Mucosa of gallbladder (tissue), 1 donor: ENCODE results near the gene TMEM255A. TPM values are rescaled to one million over a fixed set of nuclear protein-coding genes. Genes with fewer than 3 reads are reported as not detected.
A peak's percentile ranks its signal among the peaks of the same experiment; 100 is the strongest.

ENCODE experiments used
- DNase-seq: peaks from one replicate; pipeline ENCODE4 v3.0.0-alpha.2; 2020; ENCODE audit warnings: low spot score
- total RNA-seq: library from RNA; stranded (reverse); gene quantifications from one replicate; pipeline ENCODE4 v1.2.1, GENCODE V29; 2021
- donor health status: DM: no; HTN: no; CAD: no.

TMEM255A gene
- total RNA-seq, 1 donor from 2014 or later = 0.98 TPM

DNA sequence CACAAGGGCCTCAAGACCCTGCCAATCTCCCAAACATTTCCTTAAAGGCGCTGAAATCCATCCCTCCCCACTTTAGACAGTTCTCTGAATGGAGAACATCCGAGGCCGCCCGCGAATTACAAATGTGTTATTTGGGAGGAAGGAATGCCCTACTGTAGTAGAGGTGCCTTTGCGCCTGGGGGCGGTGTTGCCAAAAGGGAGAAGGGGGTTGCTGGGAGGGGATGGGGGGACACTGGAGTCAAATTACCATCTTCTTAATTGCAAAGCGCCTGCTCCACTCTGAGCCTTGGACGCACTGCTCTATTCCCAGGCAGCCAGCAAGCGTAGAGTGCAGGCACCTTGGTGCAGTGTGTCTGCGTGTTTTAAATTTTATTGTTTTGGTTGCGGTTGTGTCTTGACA is 2.7 kb downstream of the TMEM255A start:
- DNase-seq = no peak

DNA sequence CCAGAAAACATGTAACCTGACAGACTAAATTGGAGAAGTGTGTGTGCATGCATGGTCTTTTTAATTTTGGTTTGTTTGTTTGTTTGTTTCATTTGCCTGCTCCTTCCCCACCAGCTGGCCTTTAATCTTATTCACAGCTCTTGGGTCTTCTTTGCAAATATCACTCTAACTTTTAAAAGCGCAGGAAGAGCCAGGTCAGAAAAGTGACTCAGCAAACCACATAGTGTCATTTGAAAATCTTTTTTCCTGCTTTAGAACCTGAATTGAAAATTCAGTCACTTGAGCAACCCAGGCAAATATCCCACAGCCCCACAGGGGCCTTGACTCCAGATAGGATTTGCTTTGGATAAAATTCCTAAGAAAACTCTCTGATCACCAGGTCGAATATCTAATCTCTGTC is 4.6 kb downstream of the TMEM255A start:
- no peak for DNase-seq

DNA sequence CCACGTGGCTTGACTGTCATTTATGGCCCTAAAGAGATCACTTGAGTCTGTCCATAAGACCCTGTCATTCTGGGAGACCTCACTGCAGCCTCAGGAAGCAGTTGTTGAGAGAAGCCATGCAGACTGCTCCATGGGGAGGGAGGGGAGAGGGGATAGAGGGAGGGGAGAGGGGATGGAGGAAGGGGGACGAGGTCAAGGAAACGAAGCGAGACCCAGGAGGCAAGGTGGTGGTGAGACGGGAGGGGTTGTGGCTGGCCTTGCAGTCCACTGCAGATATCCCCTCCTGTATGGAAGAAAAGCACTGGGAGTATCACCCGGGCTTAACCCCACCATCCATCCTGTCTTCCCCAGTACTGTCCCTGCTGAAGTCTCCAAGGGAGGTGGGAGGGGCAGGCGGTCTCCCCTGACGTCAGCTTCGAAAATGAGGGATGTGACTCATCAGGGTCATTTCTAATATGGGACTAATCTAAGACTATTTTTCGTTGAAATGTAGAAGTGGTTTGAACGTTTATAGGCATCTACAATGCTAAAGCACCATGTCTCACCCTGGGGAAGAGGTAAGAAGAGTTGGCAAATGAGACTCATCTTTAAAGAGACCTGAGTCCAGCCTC is 5.6 kb downstream of the TMEM255A start:
- DNase-seq = no peak

DNA sequence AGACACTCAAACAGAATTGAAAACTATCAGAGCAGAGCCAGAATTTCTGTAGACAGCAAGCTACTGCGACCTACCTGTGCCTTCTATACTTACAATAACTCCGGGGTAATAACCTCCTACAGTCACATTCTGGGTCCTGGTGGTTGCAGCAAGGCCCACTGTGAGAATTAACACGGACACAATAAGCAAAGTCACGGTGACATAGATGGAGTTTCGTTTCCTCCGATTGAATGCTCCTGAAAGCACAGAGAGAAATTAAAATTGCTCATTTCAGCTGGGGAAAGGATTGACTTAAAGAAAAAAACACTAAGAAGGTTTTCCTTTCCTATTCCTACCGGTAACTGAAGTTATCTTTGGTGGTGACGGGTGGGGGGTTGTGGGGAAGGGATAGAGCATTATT is 7.0 kb downstream of the TMEM255A start:
- no peak for DNase-seq

DNA sequence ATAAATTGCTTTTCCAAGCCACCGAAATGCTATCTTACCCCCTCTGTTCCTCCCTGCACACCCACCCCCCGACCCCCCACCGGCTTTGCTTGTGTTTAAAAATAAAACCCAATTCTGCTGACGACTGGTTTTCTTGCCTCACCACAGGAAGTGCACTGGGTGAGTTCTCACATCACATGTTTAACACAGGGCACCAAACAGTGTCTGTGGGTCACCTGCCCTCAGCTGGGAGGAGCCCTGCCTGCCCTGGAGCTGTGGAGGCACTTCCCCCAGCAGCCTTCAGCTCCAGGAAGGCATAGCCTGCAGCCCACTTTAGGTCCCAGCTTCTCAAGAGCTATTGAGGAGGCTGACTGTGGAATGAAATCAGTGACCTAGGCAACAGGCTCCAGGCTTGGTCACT is 8.8 kb downstream of the TMEM255A start:
- peak; percentile 34 for DNase-seq

DNA sequence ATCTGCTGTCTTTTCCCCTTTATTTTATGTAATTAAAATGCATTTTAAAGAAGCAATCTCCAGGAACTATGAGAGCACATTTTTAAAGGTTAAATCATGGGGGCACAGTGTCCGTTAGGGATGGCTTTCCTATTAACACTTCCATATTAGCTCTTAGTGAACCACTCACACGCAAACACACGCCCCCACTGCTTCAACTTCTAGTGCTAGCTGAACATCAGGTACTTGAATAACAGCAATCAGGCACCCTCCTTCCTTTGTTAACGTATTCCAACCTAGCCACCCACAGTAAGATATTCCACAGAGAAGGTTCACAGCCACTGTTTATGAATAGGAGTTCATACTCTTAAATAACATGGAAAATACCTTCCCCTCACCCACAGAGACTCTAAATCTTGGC is 9.3 kb downstream of the TMEM255A start:
- no peak for DNase-seq

DNA sequence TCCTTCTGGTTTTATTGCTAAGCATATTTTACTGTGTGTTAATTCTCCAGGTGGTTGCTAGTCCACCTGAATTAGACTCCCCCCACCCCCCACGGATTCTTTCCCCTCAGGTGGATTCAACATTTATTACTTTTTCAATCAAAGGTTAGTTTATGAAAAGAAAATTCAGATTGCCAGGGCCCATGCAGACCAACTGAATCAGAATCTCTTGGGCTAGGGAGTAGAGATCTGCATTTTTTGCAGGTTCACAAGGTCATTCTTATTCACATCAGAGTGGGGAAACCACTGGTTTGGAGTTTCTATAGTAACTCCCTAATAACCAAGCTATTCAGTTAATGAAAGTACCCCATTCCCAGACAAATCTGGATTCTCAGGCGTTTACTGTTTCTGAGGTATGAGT is 9.8 kb downstream of the TMEM255A start:
- DNase-seq = no peak

DNA sequence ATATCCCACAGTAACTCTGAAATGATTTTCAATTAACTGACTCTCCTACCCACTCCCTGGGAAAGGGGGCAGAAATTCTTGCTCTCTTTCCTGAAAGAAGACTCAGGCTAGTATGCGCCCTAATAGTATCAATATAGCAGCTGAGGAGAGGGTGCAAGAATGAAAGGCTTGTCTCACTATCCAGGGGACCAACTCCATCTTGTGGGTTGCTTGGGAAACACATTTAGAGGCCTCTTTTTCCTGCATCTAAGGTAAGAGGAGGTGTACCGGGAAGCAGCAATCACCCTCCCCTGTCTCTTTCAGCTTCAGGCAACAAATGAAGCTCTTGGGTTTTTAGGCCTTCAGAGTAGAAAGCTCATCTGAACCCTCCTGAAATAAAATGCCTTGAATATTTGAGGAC is 11.3 kb downstream of the TMEM255A start:
- no peak for DNase-seq

DNA sequence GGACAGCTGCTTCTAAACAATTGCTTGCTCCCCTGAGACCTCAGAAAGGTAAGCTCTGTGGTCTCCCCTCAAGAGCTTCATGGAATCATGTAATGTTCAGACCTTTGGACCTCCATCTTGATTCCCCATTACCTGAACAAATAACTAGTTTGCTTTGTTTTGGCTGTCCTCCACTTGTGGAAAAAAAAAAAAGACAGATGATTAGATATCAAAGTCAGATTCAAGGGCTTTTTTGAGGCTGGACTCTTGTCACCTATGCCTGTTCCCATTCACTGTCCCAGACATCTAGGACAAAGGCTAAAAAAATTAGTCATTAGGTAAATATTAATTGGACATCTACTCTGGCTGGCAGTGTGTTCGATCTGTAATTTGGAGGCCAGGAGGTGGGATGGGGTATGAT is 13.3 kb downstream of the TMEM255A start:
- DNase-seq = no peak

DNA sequence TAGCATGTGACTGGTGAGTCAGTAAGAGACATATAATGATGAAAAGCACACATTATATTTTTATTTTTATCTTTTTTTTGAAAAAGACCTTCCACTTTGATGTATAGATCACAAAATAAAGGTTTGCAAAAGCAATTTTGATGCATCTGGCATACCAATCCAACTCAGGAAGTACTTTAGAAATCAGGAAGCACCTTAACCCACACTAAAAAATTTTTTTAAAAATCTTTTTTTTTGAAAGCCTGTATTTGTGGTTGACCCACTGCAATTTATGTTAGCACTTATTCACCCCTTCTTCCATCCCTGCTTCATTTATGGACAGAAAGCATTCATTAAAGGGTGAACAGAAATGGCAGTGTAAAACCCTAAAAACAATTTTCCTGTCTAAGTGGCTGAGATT is 16.6 kb downstream of the TMEM255A start:
- no peak for DNase-seq

DNA sequence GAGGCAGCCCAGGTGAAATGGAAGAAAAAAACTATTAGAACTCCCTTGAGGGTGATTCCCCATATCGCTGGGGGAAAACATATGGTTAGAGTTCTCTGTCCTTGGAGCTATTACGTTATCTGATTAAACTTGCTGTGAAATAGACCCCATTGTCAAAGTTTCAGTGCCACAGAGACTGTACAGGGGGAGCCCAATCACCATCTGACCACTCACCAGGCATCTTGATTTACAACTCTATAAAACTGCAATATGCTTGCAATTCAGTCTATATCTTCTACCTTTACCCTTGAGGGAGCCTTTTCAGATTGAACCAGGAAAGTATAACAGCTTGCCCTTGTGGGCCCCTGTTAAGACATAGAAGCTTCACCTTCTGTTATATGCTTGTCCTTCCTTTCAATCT is 18.2 kb downstream of the TMEM255A start:
- DNase-seq = no peak

DNA sequence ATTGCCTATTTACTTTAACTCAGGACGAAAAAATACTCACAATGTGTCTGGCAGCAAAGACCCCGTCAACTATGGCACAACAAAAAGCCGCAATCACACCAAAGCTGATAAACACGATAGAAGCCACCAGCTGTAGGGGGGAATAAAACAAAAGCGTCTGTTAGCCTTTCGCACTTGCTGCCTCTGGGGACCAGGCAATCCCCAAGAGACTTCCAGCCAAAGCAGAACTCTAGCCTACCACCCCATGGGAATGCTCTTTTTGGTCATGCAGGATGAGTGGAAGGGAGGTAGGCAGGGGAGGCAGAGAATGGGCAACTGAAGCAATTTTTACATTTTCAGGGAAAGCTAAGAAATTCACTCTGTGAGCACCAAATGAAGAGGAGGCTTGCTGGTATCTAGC is 20.1 kb downstream of the TMEM255A start:
- no peak for DNase-seq

DNA sequence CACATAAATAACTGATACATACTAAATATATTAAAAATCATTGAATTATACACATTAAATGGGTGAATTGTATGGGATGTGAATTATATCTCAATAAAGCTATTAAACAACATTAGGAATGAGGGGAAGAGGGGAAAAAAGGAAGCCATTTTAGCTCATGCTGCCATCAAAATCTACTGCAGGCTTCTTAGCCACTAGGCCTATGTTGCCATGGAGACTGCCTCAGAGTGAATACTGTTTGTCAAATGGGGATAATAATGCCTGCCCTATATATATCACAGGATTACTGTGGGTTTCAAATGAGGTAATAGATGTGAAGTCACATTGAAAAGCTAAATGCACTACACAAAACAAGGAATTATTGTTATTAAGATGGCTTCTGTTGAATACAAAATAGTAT is 21.2 kb downstream of the TMEM255A start:
- no peak for DNase-seq

DNA sequence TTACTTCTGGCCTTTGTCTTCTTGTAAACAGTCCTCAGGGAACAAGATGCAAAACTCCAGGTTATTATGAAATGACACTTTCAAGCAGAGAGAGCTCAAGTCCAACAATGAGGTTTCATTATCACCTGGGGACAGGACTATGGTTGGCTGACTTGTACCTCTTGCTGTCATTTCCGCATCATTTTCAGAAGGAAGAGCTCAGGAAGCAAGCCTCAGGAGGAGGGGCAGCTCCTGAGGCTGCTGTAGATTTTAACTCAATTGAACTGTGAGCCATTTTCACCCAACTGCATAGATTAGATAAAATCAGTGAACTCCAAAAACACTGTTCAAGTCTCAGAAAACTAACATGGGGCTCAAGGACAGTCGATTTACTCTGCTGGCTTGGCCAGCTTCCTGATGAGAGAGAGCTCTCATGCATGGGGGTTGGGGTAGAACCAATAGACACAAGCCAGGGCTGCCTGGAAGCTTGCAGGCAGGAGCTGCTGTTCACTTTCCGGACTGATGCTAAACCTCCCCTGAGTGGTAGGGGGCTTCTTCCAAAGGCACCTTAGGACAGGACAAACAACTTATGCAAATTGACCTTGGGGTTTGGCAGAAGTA is 23.6 kb downstream of the TMEM255A start:
- no peak for DNase-seq

DNA sequence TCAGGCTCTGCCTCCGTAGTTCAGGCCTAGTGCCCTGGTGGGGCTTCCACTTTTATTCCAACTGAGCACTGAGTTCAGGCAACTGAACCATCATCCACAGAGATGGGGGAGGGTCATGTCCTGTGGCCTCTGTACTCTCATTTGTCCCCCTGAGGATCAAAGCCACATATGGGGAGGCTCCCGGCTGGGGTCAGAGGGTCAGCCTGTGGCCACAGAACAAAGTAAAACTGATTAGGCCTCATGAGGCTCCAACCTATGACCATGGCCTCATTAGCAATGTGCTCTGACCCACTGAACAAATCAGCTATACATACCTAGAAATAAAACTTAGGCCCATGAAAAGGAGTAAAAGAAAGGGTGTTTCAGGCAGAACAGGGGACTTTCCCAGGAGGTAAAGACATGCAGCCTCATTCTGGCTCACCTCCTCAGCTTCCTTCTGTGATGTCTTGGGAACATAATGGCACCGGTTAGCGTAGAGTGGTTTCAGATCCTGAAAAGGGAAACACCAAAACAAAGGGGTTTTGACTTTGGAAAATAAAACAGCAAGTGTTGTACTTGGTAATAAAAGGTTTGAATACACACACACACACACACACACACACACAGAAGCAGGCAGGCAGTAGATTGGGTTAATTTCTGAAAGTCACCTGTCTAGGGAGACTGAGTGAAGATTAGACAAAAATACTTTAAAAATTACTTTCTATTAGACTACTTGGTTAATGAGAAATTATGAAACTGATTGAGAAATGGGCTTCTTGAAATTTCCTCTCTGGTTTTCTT is 24.3 kb downstream of the TMEM255A start:
- DNase-seq = no peak

DNA sequence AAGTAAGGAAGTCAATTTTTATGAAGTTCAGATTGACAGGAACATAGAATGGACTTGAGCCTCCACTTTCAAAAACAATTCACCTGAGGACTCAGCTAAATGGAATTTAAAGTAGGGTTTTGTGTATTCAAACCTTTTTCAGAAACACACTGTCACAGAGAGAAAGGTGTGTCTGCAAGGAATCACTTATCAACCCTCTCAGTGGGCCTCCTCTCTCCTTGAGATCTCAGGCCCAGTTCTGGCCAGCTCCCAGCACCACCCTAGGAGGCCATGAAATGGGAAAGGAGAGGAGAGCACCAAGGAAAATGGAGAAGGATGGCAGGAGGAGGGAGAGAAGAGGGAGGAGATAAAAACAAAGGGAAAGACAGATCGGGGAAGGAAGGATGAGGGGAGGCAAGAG is 28.6 kb downstream of the TMEM255A start:
- DNase-seq = no peak

DNA sequence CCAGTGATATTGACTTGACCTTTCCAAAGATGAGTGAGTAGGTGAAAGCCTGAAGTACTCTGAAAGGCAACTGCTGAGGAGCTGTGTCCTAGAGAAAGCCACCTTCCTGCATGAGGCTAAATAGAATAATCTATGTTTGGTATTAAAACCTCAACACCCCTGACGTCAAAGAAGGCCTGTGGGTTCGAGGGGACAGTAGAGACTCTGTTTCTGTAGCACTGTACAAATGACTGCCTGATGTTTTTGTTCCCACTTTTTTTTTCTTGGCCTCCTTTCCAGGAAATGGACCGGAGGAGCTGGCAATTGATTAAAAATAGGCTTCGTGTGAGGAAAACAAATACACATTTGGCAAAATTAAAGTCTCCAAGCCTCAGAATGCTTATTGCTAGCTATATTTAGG is 29.5 kb downstream of the TMEM255A start:
- no peak for DNase-seq

DNA sequence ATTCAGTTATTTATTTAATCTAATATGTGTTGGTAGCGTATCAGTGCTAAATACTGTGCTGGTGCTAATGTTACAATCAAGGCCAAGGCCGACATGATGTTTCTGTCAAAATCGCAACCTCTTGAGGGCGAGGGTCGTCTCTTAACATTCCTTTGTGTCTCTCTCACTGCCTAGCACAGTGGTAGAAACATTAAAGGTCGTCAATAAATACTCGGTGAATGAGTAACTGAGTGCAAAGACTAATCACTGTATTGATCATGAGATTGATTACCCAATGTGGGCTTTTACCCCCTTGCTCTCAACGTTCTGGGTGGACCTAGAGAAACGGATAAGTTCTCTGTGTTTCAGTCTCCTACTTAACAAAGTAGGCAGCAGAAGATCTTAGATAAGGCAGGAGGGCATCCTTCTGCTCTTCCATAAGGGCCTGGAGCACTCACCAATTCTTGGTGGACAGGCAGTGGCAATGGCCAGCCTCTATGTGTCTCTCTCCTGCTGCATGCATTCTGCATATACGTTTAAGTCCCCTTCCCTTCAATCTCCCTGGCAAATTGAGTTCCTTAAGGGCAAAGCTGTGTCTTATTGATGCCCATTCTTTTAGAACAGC is 30.1 kb downstream of the TMEM255A start:
- no peak for DNase-seq

DNA sequence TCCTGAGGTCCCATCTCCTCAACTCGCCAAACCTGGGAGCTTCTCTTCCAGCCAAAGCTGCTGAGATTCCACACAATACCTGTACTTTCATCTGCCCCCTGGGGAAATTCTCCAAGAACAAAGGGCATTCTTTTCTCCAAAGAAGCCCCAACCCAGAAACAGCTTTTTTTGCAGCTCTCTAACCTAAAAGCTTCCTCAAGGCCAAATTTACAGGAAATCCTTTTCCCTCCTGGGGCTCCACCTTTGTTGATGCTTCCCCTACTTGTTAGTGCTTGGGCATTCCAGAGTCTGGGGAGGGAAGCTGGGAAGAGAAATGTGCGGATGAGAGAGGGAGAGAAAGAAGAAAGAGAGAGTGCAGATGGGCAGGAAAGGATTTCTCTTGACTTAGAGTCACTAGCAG is 36.3 kb downstream of the TMEM255A start:
- DNase-seq = no peak

DNA sequence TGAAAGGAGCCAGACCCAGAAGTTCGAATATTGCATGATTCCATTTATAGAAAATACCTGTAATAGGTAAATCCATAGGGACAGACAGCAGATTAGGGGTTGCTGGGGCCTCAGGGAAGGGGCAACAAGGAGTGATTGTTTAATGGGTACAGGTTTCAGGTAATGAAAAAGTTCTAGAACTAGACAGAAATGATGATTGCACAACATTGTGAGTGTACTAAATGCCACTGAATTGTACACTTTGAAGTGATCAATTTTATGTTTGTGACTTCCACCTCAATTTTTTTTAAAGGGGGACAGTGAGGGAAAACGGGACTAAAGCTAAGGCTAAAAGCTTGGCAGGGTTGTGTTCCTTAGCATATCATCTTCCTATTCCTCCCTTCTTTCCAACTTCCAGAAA is 37.1 kb downstream of the TMEM255A start:
- no peak for DNase-seq

DNA sequence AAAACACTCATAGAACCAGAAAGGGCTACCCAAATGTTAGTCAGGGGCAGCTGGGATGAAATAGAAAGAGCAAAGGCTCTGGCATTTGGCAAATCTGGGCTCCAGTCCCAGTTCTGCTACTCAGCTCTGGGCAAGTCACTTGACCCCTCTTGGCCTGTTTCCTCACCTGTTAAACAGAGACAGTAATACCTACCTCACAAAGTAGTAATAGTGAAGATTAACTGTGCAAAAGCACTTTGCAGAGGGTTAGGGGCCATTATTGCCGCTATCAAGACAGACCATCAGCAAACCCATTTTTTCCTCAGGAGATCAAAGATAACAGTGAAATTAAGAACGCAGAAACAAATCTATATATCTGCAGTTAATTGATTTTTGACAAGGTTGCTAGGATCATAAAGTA is 40.0 kb downstream of the TMEM255A start:
- DNase-seq = no peak

DNA sequence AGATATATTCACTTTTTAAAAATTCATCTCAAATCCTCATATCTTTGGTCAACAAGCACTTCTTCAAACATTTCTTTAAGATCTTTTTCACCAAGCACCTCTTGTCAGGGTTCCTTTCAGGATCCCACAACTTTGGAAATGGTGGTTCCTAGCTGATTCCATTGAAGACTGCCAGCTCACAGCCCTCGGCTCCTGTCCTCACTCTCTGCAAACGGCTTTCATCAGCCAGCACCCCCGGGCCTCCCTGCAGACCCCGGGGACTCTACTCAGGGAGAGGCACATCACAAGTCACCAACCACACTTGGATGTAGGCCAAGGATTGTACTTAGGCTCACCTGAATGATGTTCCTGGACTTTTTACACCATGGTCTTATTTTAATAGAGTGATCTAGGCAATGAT is 40.7 kb downstream of the TMEM255A start:
- DNase-seq = no peak
